OCI-M2 (cell line): ENCODE data around the gene CDH4.
"Not testable (repeated sequence)": the region's sequence is repeated elsewhere in the genome, so short reads cannot be mapped to it uniquely, and the experiment has no call there.

Experiments used
- DNase-seq: peaks from one replicate; lab custom pipeline; 2025; ENCODE audit not compliant: unreplicated experiment; lab: John Stamatoyannopoulos, UW

Gene CDH4

DNA sequence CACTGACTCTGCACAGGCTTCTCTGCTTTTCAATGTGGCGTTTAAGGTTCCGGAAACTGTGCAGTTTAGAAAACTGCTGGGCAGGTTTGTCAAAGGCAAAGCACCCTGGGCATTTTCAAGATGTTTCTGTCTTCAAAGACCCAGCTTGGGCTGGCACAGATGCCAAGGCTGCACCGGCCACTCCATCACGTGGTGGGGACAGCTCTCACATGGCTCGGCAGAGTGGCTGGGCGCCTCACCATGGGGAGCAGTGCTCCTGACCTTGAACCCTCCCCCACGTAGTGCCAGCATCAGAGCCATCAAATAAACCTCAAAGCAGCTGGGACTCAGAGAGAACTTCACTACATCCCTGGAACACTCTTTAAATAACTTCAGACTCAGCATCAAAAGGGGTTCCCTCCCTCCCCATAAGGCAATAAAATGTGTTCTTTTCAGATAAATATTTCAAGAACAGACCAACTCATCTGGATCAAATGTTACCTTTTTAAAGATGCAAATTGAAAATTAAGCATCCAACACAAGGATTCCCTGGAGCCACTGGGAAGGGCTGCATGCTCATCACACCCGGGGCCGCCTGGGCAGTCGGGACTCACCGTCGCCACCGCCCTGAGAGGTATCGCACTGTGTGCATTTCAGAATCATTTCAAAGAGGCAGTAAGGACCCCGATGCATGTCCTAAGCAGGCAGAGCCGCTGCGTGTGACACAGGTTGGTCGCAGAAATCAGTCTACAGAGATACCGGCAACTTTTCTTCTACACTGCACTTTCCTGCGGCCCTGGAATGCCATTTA, 157.1 kb downstream of the CDH4 start:
- DNase-seq: no peak

DNA sequence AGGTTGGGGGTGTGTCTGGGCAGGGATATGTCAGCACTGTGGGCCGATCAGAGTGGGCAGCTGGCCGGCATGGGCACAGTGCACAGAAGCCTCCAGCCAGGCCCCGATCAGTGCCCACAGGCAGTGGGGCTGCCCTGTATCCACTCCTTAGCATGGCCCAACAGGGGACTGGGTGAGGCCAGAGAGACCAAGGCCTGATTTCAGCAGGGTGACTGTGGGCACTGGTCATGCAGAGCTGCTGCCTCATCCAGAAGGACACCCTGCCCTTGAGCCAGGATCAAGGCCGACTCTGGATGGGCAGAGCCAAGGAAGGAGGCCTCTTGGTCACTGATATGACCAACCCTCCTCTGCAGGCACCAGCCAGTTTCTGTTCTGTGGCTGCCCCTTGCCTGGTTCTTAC, 159.7 kb downstream of the CDH4 start:
- no peak for DNase-seq

DNA sequence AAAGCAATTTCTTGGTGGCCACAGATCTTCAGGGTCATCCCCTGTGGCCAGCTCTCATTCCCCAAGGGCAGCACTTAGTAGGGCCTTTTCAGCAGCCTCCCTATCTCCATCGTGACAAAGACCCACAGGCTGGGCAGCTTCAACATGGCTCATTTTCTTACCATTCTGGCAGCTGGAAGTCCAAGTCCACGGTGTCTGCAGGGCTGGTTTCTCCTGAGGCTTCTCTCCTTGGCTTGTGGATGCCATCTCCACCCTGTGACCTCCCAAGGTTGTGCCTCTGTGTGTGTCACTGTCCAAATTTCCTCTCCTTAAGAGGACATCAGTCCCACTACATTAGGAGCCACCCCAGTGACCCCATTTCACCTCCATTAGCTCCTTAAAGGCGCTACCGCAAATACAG, 161.7 kb downstream of the CDH4 start:
- DNase-seq: no peak

- no peak for DNase-seq
These were observed 162.5 kb downstream of the CDH4 start for GRCh38 chr20:61414455-61414991.

- no peak for DNase-seq
These were observed 164.5 kb downstream of the CDH4 start for GRCh38 chr20:61416546-61416945.

DNA sequence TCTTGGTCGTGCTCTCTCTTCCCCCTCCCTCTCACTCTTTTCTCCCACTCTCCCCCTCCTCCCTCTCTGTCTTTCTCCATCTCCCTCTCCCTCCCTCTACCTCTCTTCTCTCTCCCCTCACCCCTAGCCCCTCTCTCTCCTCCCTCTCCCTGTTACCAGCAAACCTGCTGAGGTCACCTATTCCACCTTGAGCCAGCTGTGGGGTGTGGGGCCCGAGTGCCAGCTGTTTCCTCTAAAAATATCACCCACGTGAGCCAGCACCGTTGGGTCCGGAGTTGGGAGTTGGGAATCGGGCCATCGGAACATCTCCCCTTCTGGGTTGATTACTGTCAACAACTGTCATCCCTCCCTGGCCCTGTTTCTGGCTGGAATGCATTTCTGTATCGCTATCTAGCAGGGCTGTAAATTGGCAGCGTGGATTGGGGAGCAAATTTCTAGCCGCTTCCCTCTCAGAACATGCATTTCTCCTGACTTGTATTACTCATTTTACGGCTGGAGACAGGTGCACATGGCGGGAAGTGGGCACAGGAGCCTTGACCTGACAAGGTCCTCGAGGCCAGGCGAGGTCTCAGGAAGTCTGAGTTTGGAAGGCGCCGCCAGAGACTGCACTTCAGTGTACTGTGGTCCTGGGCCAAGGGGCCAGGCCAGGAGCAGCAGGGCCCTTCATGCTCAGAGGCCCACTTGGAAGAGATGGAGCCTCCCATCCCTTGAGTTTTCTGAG, 165.3 kb downstream of the CDH4 start:
- no peak for DNase-seq

DNA sequence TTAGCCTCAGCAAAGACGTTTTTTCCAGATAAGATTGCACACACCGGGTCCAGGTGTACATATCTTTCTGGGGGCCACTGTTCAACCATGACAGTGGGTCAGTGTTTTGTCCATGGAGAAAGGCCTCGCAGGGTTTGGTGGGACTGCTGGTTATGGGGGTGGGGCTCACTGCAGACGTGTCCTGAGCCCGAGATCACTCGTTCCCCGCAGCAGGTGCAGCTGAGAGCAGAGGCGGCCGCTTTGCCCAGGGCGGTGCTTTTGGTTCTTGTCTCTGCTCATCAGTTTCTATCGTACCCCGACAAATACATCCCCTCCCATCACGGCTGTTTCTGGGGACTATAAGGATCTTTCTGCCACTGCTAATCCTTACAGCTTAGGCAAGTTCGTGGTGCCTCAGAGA, 166.9 kb downstream of the CDH4 start:
- DNase-seq: no peak

DNA sequence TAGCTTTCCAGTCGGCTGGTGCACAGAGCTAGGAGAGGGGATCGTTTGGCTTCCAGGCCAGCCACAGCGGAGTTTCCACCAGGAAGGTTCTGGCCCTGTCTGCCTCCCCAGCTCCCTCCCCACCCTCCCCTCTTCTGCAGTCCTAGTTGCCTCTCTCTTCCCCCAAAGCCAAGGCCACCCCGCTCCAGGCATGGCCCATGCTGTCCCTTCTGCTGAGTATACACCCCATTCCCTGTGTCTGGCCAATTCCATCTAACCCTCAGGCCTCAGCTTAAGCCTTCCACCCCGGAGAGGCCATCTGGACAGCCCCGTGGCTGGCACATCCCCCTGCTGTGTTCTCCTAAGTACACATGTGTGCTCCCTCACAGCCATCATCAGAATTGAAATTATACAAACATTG, 167.4 kb downstream of the CDH4 start:
- DNase-seq: no peak

- no peak for DNase-seq
These were observed 168.0 kb downstream of the CDH4 start for GRCh38 chr20:61420056-61420455.

- DNase-seq: no peak
These were observed 168.7 kb downstream of the CDH4 start for GRCh38 chr20:61420781-61421180.

- no peak for DNase-seq
These were observed 170.8 kb downstream of the CDH4 start for GRCh38 chr20:61422636-61423425.

DNA sequence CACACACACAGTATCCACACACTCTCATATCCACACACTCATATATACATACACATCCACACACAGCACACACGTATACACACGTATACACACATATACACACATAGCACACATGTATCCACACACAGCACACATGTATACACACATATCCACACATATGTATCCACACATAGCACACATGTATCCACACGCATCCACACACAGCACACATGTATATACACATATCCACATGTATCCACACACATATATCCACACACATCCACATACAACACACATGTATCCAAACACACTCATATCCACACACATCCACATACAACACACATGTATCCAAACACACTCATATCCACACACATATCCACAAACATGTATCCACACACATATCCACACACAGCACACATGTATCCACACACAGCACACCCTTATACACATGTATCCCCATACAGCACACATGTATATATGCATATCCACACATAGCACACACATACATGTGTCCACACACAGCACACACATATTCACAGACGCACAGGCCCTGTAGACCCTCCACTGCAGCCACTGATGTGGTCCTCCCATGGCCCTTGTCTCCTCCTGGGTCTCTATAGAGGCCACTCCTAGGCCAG, 172.1 kb downstream of the CDH4 start:
- DNase-seq: no peak

- no peak for DNase-seq
These were observed 172.8 kb downstream of the CDH4 start for GRCh38 chr20:61424628-61425420.

DNA sequence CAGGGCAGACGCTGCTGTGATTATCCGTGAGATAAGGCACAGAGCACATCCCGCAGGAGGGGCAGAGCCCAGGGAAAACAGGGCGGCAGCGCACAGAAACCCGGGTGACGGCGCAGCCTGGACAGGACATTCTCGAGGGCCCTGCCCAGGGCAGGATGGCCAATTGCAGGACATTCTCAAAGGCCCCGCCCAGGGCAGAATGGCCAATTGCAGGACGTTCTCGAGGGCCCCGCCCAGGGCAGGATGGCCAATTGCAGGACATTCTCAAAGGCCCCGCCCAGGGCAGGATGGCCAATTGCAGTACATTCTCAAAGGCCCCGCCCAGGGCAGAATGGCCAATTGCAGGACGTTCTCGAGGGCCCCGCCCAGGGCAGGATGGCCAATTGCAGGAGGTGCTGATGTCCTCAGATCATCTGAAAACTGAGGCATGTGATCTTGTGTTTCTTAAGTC, 173.5 kb downstream of the CDH4 start:
- DNase-seq: not testable (repeated sequence)

DNA sequence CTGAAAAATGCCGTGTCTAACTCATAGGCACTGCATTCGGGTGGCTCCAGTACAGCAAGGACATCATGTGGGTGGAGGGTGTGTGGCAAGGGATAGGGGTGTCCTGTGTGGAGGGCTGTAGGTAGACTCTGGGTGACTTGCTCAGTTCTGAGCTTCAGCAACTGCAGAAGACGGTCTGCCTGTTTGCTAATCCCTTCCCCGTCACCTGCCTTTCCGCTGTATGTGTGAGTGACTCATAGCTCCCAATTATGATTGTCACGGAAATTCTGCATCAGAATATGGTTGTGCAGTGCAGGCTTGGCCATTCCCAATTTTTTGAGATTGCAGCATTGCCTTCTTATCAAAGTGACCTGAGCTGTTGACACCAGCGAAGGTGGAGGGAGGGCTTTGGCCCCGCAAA, 174.3 kb downstream of the CDH4 start:
- DNase-seq: no peak

- DNase-seq: no peak
These were observed 177.6 kb downstream of the CDH4 start for GRCh38 chr20:61429458-61430227.

- no peak for DNase-seq
These were observed 178.2 kb downstream of the CDH4 start for GRCh38 chr20:61430228-61430624.

GRCh38 chr20:61433176-61433575, 181.1 kb downstream of the CDH4 start:
- DNase-seq: no peak

DNA sequence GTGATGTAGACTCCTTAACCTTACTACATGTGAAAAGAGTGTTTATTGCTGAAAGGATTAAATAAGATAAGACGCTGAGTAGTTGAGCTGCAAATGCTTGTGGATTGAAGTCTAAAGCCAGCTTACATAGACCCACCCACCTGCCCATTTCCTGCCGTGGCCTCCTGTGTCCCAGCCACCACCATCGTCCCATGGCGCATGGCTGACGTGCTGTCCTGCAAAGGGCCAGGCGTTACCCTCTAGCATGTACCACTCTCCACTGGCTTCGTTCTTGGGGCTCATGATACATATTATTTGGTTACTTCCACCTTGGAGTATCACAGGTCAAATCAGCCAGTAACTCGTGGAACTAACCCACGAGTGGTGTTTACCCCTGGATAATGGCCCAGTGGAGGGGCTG, 181.8 kb downstream of the CDH4 start:
- no peak for DNase-seq
